PC-3 (cell line): Measurements from ENCODE around the gene BRF1. TPM values are rescaled to one million over a fixed set of nuclear protein-coding genes. Genes with fewer than 3 reads are reported as not detected.

Source experiments
- ATAC-seq: fragments of 200-7000 bp; cut with Tn5 transposase; 2 replicates; pipeline ENCODE4 v1.9.1; 2020; ENCODE audit warnings: mild to moderate bottlenecking, moderate library complexity
- BruUV-seq: library from RNA; stranded (reverse); fragments of 400-500 nt; replicated peaks from 2 replicates; lab custom pipeline; 2021; lab: Mats Ljungman, UMichigan
- CTCF ChIA-PET: fragments of 300-600 bp; sonication (Branson Sonifier 250); formaldehyde crosslinking; loops from one replicate; lab custom pipeline; 2022; ENCODE audit warnings: antibody characterized with exemption; lab: Charles Lee
- POLR2A ChIA-PET: fragments of 300-600 bp; sonication (Branson Sonifier 250); formaldehyde crosslinking; loops from one replicate; lab custom pipeline; 2022; ENCODE audit warnings: antibody characterized with exemption; ENCODE audit not compliant: unreplicated experiment; lab: Charles Lee
- DNase-seq: peaks from one replicate; pipeline ENCODE4 v3.0.0-alpha.2; 2015
- H2AFZ ChIP-seq: fragments of 300-600 bp; sonication (generic); 2 replicates; pipeline ENCODE4 v1.6.0; 2016; ENCODE audit warnings: antibody characterized with exemption, low read length
- H3F3A ChIP-seq: fragments of 300-600 bp; sonication (generic); one replicate; pipeline ENCODE4 v1.6.0; 2017; ENCODE audit warnings: antibody characterized with exemption, low read length, control low read depth, mild to moderate bottlenecking; ENCODE audit not compliant: unreplicated experiment
- H3K27ac ChIP-seq: fragments of 300-600 bp; sonication (generic); 2 replicates; pipeline ENCODE4 v1.5.1; 2016; ENCODE audit warnings: mild to moderate bottlenecking, low read length
- H3K27me3 ChIP-seq: fragments of 300-600 bp; sonication (generic); 2 replicates; pipeline ENCODE4 v1.6.1; 2016; ENCODE audit warnings: low read length, mixed read lengths
- H3K36me3 ChIP-seq: fragments of 300-600 bp; sonication (generic); 2 replicates; pipeline ENCODE4 v1.6.1; 2016; ENCODE audit warnings: low read depth, mixed run types, low read length, mixed read lengths
- H3K4me1 ChIP-seq: fragments of 300-600 bp; sonication (generic); 2 replicates; pipeline ENCODE4 v1.5.1; 2016; ENCODE audit warnings: low read length; ENCODE audit not compliant: insufficient read depth
- H3K4me2 ChIP-seq: fragments of 300-600 bp; sonication (generic); 2 replicates; pipeline ENCODE4 v1.6.0; 2016; ENCODE audit warnings: low read length
- H3K4me3 ChIP-seq: fragments of 300-600 bp; sonication (generic); 2 replicates; pipeline ENCODE4 v1.5.1; 2016; ENCODE audit warnings: mild to moderate bottlenecking, low read length, mixed read lengths
- H3K79me2 ChIP-seq: fragments of 300-600 bp; sonication (generic); 2 replicates; pipeline ENCODE4 v1.6.1; 2017; ENCODE audit warnings: low read length, mixed read lengths
- H3K9ac ChIP-seq: fragments of 300-600 bp; sonication (generic); 2 replicates; pipeline ENCODE4 v1.6.0; 2016; ENCODE audit warnings: mild to moderate bottlenecking, low read length
- H3K9me2 ChIP-seq: fragments of 300-600 bp; sonication (generic); replicated peaks from 2 replicates; pipeline ENCODE4 v1.6.1; 2016; ENCODE audit warnings: mixed run types, low read length, mixed read lengths
- H3K9me3 ChIP-seq: fragments of 300-600 bp; sonication (generic); 2 replicates; pipeline ENCODE4 v1.6.1; 2016; ENCODE audit warnings: low read length, mixed read lengths
- H4K20me1 ChIP-seq: fragments of 300-600 bp; sonication (generic); 2 replicates; pipeline ENCODE4 v1.6.1; 2016; ENCODE audit warnings: low read length, mixed read lengths
- EZH2 ChIP-seq: fragments of 300-600 bp; sonication (generic); IDR thresholded peaks from one replicate; pipeline ENCODE4 v1.6.1; 2017; ENCODE audit warnings: antibody characterized with exemption, mild to moderate bottlenecking, low read length; ENCODE audit not compliant: unreplicated experiment
- EZH2phosphoT487 ChIP-seq: fragments of 300-600 bp; sonication (generic); IDR thresholded peaks from 2 replicates; pipeline ENCODE4 v1.6.1; 2018; ENCODE audit warnings: mild to moderate bottlenecking, antibody characterized with exemption, low read length, borderline replicate concordance
- intact Hi-C: fragments of 100-400 bp; cut with micrococcal nuclease; formaldehyde crosslinking; loops from 2 replicates; pipeline ENCODE4 v1.9.0; 2023
- total RNA-seq: library from RNA; depleted of rRNA; stranded (reverse); fragments of >200 nt; gene quantifications from 2 replicates; pipeline ENCODE4 v1.2.3, GENCODE V29; 2014
- TF ChIP-seq, protein P1 (sequence below): fragments of 300-600 bp; sonication (generic); conservative IDR thresholded peaks from 2 replicates; pipeline ENCODE4 v1.5.1; 2017; ENCODE audit warnings: antibody characterized with exemption, low read depth, mild to moderate bottlenecking, low read length

Gene BRF1
- total RNA-seq, 1 experiment from 2014 or later: 55.8 TPM

DNA sequence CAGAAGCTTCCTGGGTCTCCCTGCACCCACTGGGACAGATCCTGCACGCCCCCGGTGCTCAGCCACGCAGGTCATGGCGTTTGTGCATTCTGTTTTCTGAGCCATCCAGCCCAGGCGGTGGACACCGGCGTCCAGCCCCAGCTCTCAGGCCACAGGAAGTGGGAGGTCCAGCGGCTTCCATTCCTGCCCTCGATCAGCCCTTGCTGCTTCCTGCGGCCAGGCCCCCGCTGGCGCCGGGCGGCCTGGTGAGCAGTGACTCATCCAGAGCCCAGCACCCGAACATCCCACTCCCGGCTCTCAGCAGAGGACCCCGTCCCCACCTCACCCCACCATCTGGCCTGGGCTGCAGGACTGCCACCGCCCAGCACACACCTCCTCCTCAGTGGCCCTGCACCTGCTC is 101.7 kb downstream of the BRF1 start:
- POLR2A ChIA-PET: no interaction called here
- H3K79me2 ChIP-seq: no peaks in the 10 kb centered on the region
- no TSS peak for BruUV-seq
- no peak overlapping the region for H3K9ac ChIP-seq
- no peak for DNase-seq
- no peaks in the 10 kb centered on the region for H3F3A ChIP-seq
- no peak overlapping the region for H3K4me2 ChIP-seq
- no peak overlapping the region for H3K27ac ChIP-seq
- H4K20me1 ChIP-seq: no peaks in the 10 kb centered on the region
- H3K36me3 ChIP-seq: no peaks in the 10 kb centered on the region
- peaks cover 10% of the 10 kb centered on the region for H3K4me1 ChIP-seq
- no peaks in the 10 kb centered on the region for H3K9me3 ChIP-seq
- CTCF ChIA-PET: no interaction called here
- no peak overlapping the region for H2AFZ ChIP-seq
- H3K4me3 ChIP-seq: no peak overlapping the region
- H3K27me3 ChIP-seq: peaks cover 18% of the 10 kb centered on the region
- no peak for ATAC-seq
- TF ChIP-seq EZH2phosphoT487 (no peak), EZH2 (no peak)
- TF ChIP-seq, protein P1, sequence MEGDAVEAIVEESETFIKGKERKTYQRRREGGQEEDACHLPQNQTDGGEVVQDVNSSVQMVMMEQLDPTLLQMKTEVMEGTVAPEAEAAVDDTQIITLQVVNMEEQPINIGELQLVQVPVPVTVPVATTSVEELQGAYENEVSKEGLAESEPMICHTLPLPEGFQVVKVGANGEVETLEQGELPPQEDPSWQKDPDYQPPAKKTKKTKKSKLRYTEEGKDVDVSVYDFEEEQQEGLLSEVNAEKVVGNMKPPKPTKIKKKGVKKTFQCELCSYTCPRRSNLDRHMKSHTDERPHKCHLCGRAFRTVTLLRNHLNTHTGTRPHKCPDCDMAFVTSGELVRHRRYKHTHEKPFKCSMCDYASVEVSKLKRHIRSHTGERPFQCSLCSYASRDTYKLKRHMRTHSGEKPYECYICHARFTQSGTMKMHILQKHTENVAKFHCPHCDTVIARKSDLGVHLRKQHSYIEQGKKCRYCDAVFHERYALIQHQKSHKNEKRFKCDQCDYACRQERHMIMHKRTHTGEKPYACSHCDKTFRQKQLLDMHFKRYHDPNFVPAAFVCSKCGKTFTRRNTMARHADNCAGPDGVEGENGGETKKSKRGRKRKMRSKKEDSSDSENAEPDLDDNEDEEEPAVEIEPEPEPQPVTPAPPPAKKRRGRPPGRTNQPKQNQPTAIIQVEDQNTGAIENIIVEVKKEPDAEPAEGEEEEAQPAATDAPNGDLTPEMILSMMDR: no peak
- intact Hi-C loops: no loop called here
- H3K9me2 ChIP-seq: no peaks in the 10 kb centered on the region

DNA sequence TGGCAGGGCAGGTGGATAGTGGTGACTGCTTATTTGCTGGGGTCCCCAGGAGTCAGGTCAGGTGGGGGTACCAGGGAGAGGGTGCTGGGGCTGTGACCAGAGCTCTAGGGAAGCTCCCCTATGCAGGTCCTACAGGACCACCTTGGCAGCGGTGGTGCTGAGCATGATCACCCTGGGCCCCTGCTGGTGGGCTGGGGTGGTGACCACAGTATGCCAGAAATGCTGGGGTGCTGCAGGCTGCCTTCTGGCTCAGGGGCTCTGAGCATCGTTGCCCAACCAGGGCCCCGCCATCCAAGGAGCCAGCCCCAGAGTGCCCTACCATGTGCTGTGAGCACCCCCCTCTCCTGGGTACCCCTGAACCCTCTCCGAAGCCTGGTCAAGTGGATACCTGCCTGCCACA is 102.2 kb downstream of the BRF1 start:
- no peak for ATAC-seq
- Histone ChIP-seq H2AFZ (no peak overlapping the region), H3K27ac (no peak overlapping the region), H3K9me2 (no peaks in the 10 kb centered on the region), H3K79me2 (no peaks in the 10 kb centered on the region), H3K27me3 (peaks cover 18% of the 10 kb centered on the region), H3K4me2 (no peak overlapping the region), H3K36me3 (no peaks in the 10 kb centered on the region), H3K4me3 (no peak overlapping the region), H3K4me1 (peaks cover 8% of the 10 kb centered on the region), H3K9ac (no peak overlapping the region), H3K9me3 (no peaks in the 10 kb centered on the region), H3F3A (no peaks in the 10 kb centered on the region), H4K20me1 (no peaks in the 10 kb centered on the region)
- CTCF ChIA-PET: no interaction called here
- DNase-seq: no peak
- TF ChIP-seq, protein P1: no peak
- TF ChIP-seq EZH2phosphoT487: no peak
- TF ChIP-seq EZH2: no peak
- intact Hi-C loops: no loop called here
- no TSS peak for BruUV-seq
- POLR2A ChIA-PET: no interaction called here

DNA sequence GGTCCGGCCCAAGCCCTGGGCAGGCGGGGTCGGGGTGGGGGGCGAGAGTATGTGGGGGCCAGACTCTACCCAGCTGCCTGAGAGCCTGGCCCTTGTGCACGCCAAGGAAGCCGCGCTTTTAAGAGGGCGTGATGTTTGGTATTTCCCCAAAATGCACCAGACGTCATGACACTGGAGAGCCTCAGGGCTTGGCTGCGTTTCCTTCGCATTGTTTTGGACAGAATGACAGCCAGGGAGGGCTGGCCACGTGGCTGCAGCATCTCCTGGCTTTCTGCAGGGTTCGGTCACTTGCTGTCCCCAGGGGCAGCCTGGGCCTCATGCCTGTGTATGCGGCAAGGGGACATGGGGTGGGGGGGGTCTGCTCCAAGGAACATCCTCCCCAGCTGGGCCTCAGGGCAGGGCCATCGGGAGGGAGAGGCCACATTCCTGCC is 103.6 kb downstream of the BRF1 start:
- POLR2A ChIA-PET: no interaction called here

More for the DNA sequence above, 103.6 kb downstream of the BRF1 start:
- CTCF ChIA-PET: no interaction called here
- BruUV-seq: no TSS peak
- H3K27ac ChIP-seq: no peak overlapping the region
- H3K4me3 ChIP-seq: no peak overlapping the region
- peak; percentile 78 for DNase-seq
- no peaks in the 10 kb centered on the region for H3K9me2 ChIP-seq
- peak overlapping the region; percentile 64 for H3K4me2 ChIP-seq
- no peaks in the 10 kb centered on the region for H3K9me3 ChIP-seq
- H3K79me2 ChIP-seq: no peaks in the 10 kb centered on the region
- intact Hi-C loops: no loop called here
- no peaks in the 10 kb centered on the region for H4K20me1 ChIP-seq
- peaks cover 18% of the 10 kb centered on the region for H3K27me3 ChIP-seq
- TF ChIP-seq EZH2phosphoT487 (no peak), EZH2 (no peak)
- TF ChIP-seq, protein P1: no peak
- H3K36me3 ChIP-seq: no peaks in the 10 kb centered on the region
- H3K4me1 ChIP-seq: 0 out of 2 replicates have a peak, but pooled peaks cover 4% of the 10 kb centered on the region
- no peaks in the 10 kb centered on the region for H3F3A ChIP-seq
- no peak overlapping the region for H2AFZ ChIP-seq
- peak; percentile 53 for ATAC-seq
- H3K9ac ChIP-seq: no peak overlapping the region
